Breast epithelium (tissue), 3 donors: ENCODE measurements around the gene SYT6.

ENCODE experiments used
- CTCF ChIP-seq, 3 donors: fragments of 450-650 bp; IDR thresholded peaks; one replicate each; pipeline ENCODE4 v1.5.1; 2016 to 2017; ENCODE audit warnings: antibody characterized with exemption in 3 of 3, mild to moderate bottlenecking in 3 of 3, moderate library complexity in 3 of 3
- POLR2A ChIP-seq: fragments of 450-650 bp; IDR thresholded peaks from one replicate; pipeline ENCODE4 v1.6.1; 2016; ENCODE audit warnings: antibody characterized with exemption, mild to moderate bottlenecking, moderate library complexity
- POLR2AphosphoS5 ChIP-seq, 3 donors: sonication (generic); formaldehyde crosslinking; IDR thresholded peaks; one replicate each; pipeline ENCODE4 v1.6.1; 2017; ENCODE audit warnings: antibody characterized with exemption in 3 of 3

GRCh38 chr1:114113411-114114184 is 40.1 kb downstream of the SYT6 start:
- TF ChIP-seq POLR2AphosphoS5 (IDR thresholded peaks at IDR 0.05) (no peak), CTCF (IDR thresholded peaks at IDR 0.05) (no peak), POLR2A (no peak)
